Activated gamma-delta T cell (primary cell): Measurements from ENCODE around the gene CHST13.
"Not testable (repeated sequence)": the region's sequence is repeated elsewhere in the genome, so short reads cannot be mapped to it uniquely, and the experiment has no call there.

Experiments
- DNase-seq: peaks from one replicate; lab custom pipeline; 2025; lab: John Stamatoyannopoulos, UW

Gene CHST13

GRCh38 chr3:126525853-126526667, 2.1 kb downstream of the CHST13 start:
- DNase-seq: no peak

- DNase-seq: no peak
These were observed 2.7 kb downstream of the CHST13 start for GRCh38 chr3:126526668-126527005.

GRCh38 chr3:126527006-126527405, 3.1 kb downstream of the CHST13 start:
- DNase-seq: no peak

- DNase-seq: no peak
These were observed 3.7 kb downstream of the CHST13 start for GRCh38 chr3:126527455-126528211.

- DNase-seq: no peak
These were observed 4.5 kb downstream of the CHST13 start for GRCh38 chr3:126528419-126528799.

GRCh38 chr3:126528800-126529541, 5.0 kb downstream of the CHST13 start:
- no peak for DNase-seq

- no peak for DNase-seq
These were observed 5.7 kb downstream of the CHST13 start for GRCh38 chr3:126529585-126530170.

GRCh38 chr3:126530171-126531050, 6.5 kb downstream of the CHST13 start:
- no peak for DNase-seq

GRCh38 chr3:126531051-126531330, 7.0 kb downstream of the CHST13 start:
- DNase-seq: no peak

GRCh38 chr3:126533506-126533905, 9.6 kb downstream of the CHST13 start:
- no peak for DNase-seq

- DNase-seq: not testable (repeated sequence)
These were observed 10.8 kb downstream of the CHST13 start for GRCh38 chr3:126534716-126535115.

GRCh38 chr3:126535636-126536035, 11.7 kb downstream of the CHST13 start:
- DNase-seq: no peak

GRCh38 chr3:126536126-126536525, 12.2 kb downstream of the CHST13 start:
- no peak for DNase-seq

GRCh38 chr3:126537116-126537729, 13.3 kb downstream of the CHST13 start:
- no peak for DNase-seq

GRCh38 chr3:126537730-126538281, 13.9 kb downstream of the CHST13 start:
- no peak for DNase-seq

- no peak for DNase-seq
These were observed 14.4 kb downstream of the CHST13 start for GRCh38 chr3:126538316-126538715.

GRCh38 chr3:126538966-126539365, 15.0 kb downstream of the CHST13 start:
- DNase-seq: no peak

- no peak for DNase-seq
These were observed 15.7 kb downstream of the CHST13 start for GRCh38 chr3:126539558-126540250.

- DNase-seq: no peak
These were observed 16.4 kb downstream of the CHST13 start for GRCh38 chr3:126540342-126540849.
